ENCODE results near the gene PIAS1.
"Not testable (repeated sequence)": the region's sequence is repeated elsewhere in the genome, so short reads cannot be mapped to it uniquely, and the experiment has no call there.

PIAS1 gene

DNA sequence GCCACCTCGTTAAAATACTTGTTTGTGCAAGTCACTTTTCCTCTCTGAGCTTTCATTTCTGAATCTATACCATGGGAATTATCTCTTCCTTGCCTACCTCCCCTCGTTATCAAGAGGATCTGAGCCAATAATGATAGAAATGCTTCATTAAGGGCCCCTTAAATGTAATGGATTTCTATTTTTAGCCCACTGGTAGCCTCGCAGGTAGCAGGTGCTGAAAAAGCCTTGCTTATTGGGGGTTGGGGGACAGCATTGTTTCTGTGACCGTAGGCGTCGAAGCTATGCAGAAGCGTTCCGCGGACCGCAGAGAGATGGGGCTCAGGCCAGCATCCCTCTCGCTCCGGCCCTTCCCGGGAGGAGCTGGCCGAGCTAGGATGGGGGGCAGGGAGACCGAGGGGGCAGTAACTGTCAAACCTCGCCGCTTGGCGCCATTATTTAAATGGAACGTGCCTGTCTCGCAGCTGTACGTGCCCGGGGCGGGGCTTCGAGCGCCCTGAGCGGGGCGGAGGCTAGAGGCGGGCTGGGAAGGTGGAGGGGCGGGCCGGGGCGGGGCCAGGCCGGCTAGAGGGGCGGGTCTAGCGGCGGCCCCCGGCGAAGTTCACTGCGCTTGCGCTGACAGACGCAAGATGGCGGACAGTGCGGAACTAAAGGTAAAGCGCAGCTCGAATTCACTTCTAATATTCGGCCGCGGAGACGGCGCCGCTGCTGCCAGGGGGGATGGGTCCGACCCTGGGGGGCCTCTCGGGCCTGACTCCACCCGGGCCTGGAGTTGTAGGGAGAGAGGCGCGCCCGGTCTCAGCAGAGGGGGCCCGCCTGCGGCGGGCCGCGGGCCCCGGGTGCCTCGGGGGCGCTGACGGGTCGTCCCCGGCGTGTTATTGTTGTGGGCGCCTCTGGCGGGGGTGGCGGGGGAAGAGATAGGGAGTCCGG lies at the start of gene PIAS1:
PIAS1 (plus strand) TSS at position 615 of the 927 bp plus-strand sequence; CDS start at position 627, 12 bp downstream.
- H3K9me3 Mint-ChIP-seq (ENCODE audit: low read depth): no peaks in the 10 kb centered on the region
- H3K27me3 Mint-ChIP-seq: peaks cover 1% of the 10 kb centered on the region
- H3K4me3 Mint-ChIP-seq: peak within 1 kb of the TSS; percentile 94
- H3K27ac Mint-ChIP-seq: peak within 1 kb of the TSS; percentile 94
- peaks cover 41% of the 10 kb centered on the region for H3K4me1 Mint-ChIP-seq (ENCODE audit: low read depth)
- H3K36me3 Mint-ChIP-seq: no peaks in the 10 kb centered on the region

DNA sequence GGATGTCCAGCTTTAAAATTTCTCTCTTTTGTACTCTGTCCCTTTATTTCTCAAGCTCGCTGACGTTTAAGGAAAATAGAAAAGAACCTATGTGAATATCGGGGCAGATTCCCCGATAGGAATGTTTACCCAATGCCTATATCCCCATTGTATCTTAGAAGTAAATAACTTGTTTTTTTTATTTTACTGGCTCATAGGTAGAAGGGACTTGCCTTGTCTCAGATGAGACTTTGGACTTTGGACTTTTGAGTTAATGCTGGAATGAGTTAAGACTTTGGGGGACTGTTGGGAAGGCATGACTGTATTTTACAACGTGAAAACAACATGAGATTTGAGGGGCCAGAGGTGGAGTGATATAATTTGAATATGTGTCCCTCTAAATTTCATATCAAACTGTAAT lies 46.5 kb upstream of the PIAS1 start:
- not testable (repeated sequence) for H3K4me1 Mint-ChIP-seq (ENCODE audit: low read depth)

DNA sequence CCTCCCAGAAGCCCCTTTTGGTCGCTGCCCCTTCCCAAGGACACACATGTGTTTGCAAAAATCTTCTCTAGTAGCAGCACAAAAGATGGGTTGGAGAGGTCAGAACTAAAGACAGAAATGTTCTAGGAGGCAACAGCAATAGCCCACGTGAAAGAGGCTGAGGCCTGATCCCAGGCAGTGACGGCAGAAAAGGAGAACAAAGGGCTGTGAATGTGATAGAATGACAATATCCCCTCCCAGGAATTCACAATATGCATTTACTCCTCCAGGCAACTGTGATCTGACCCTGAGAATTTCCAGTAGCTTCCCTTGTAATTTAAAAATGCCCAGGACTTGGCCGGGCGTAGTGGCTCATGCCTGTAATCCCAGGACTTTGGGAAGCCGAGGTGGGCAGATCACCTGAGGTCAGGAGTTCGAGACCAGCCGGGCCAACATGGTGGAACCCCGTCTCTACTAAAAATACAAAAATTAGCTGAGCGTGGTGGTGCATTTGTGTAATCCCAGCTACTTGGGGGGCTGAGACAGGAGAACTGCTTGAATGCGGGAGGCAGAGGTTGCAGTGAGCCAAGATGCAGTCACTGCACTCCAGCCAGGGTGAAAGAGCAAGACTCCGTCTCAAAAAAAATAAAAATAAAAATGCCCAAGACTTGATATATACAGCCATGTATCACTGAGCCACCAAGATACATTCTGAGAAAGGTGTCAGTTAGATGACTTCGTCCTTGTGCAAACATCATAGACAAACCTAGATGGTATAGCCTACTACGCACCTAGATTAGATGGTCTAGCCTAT lies 43.6 kb upstream of the PIAS1 start:
- Mint-ChIP-seq H3K4me3 (no peak overlapping the region), H3K27ac (no peak overlapping the region), H3K9me3 (ENCODE audit: low read depth) (peaks cover 9% of the 10 kb centered on the region), H3K4me1 (ENCODE audit: low read depth) (no peaks in the 10 kb centered on the region), H3K36me3 (peaks cover 10% of the 10 kb centered on the region), H3K27me3 (peaks cover 6% of the 10 kb centered on the region)

More for the DNA sequence above, 46.5 kb upstream of the PIAS1 start:
- H3K27me3 Mint-ChIP-seq; H3K4me3 Mint-ChIP-seq; H3K27ac Mint-ChIP-seq; H3K9me3 Mint-ChIP-seq (ENCODE audit: low read depth): not testable (repeated sequence)
- H3K36me3 Mint-ChIP-seq: peaks cover 10% of the 10 kb centered on the region

DNA sequence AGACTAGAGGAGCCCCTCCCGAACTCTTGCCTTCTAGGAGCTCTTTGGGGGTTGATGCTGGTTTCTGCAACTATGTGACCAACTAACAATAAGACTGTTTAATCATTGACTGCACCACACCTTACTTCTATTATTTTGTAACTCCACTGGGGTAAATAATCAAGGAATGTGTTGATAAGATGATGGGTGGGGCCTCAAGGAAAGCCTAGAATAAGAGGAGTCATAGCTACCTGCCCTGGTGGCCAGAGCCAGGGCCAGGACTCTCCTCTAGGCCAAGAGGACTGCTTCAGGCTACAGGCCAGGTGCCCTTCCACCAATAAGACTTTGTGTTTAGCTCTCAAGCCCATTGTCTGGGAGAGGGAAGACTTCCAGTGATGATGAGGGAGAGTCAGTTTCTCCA lies 41.2 kb upstream of the PIAS1 start:
- Mint-ChIP-seq H3K9me3 (ENCODE audit: low read depth) (peaks cover 3% of the 10 kb centered on the region), H3K27me3 (peaks cover 6% of the 10 kb centered on the region), H3K36me3 (peaks cover 6% of the 10 kb centered on the region)

DNA sequence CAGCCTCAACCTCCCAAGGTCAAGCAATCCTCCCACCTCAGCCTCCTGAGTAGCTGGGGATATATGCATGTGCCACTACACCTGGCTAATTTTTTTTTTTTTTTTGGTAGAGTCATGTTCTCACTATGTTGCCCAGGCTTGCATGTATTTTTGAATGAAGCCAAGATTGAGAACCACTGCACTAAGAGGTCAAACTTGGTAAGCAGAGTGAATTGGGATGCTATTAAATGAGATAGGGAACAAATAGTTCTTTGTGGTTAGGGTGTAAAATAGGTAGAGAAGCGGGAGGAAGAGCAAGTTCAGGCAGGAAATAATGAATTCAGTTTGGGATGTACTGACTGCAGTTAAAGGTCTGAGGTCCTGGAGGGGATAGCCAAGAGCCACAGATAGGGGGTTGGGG lies 39.9 kb upstream of the PIAS1 start:
- peaks cover 4% of the 10 kb centered on the region for H3K36me3 Mint-ChIP-seq
- H3K4me1 Mint-ChIP-seq (ENCODE audit: low read depth): no peaks in the 10 kb centered on the region
- no peak overlapping the region for H3K27ac Mint-ChIP-seq
- H3K9me3 Mint-ChIP-seq (ENCODE audit: low read depth): no peaks in the 10 kb centered on the region
- peaks cover 4% of the 10 kb centered on the region for H3K27me3 Mint-ChIP-seq
- no peak overlapping the region for H3K4me3 Mint-ChIP-seq

More for the DNA sequence above, 41.2 kb upstream of the PIAS1 start:
- Mint-ChIP-seq H3K4me3 (no peak overlapping the region), H3K4me1 (ENCODE audit: low read depth) (no peaks in the 10 kb centered on the region), H3K27ac (no peak overlapping the region)

GRCh38 chr15:68015244-68015643 lies 38.9 kb upstream of the PIAS1 start:
- Mint-ChIP-seq H3K9me3 (ENCODE audit: low read depth) (no peaks in the 10 kb centered on the region), H3K27me3 (no peaks in the 10 kb centered on the region), H3K4me1 (ENCODE audit: low read depth) (no peaks in the 10 kb centered on the region), H3K27ac (no peak overlapping the region), H3K4me3 (no peak overlapping the region), H3K36me3 (no peaks in the 10 kb centered on the region)

DNA sequence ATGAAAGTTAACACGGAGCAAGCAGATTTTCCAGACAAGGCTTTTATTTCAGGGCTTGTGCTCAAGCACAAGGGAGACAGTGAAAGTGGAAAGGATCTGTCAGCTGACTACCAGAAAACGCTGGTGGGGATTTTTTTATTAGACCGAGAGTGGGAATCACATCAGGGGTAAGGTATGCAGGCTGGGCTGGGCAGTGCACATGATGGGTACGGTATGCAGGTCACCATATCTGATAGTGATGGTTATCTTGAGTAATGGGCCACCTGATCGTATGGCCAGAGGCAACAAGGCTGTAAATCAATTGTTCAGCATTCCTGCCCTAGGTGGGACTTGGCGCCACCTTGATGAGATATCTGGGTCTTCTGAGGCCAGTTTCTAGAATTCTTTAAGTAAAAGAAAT lies 36.9 kb upstream of the PIAS1 start:
- no peaks in the 10 kb centered on the region for H3K4me1 Mint-ChIP-seq (ENCODE audit: low read depth)
- no peak overlapping the region for H3K4me3 Mint-ChIP-seq
- no peaks in the 10 kb centered on the region for H3K36me3 Mint-ChIP-seq
- H3K27me3 Mint-ChIP-seq: no peaks in the 10 kb centered on the region
- H3K27ac Mint-ChIP-seq: no peak overlapping the region
- H3K9me3 Mint-ChIP-seq (ENCODE audit: low read depth): no peaks in the 10 kb centered on the region

GRCh38 chr15:68018797-68019444 lies 35.2 kb upstream of the PIAS1 start:
- Mint-ChIP-seq H3K27ac (no peak overlapping the region), H3K4me3 (no peak overlapping the region), H3K4me1 (ENCODE audit: low read depth) (no peaks in the 10 kb centered on the region), H3K36me3 (no peaks in the 10 kb centered on the region), H3K27me3 (no peaks in the 10 kb centered on the region), H3K9me3 (ENCODE audit: low read depth) (no peaks in the 10 kb centered on the region)

- H3K4me3 Mint-ChIP-seq: no peak overlapping the region
- no peaks in the 10 kb centered on the region for H3K9me3 Mint-ChIP-seq (ENCODE audit: low read depth)
- no peaks in the 10 kb centered on the region for H3K27me3 Mint-ChIP-seq
- no peak overlapping the region for H3K27ac Mint-ChIP-seq
- H3K4me1 Mint-ChIP-seq (ENCODE audit: low read depth): no peaks in the 10 kb centered on the region
- no peaks in the 10 kb centered on the region for H3K36me3 Mint-ChIP-seq
Observed at GRCh38 chr15:68019814-68020525, 34.1 kb upstream of the PIAS1 start.

DNA sequence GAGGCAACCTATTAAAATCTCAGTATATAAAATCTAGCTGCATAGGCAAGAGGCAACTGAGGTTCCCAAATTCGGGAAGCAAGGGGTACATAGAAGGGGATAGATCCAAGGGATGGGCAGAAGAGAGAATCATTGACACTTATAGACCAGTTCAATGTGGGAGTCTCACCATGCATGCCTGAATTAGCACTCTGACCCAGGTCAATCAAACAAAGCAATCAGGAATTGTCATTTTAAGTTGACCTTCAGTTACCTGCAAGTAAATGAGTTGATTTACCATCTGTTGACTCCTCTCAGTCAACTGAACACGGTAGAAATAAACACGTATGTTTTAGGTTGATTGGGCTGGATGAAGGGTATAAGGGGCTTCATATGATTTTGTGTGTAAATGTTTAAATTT lies 33.4 kb upstream of the PIAS1 start:
- Mint-ChIP-seq H3K4me3 (no peak overlapping the region), H3K36me3 (no peaks in the 10 kb centered on the region), H3K27me3 (no peaks in the 10 kb centered on the region), H3K27ac (no peak overlapping the region), H3K4me1 (ENCODE audit: low read depth) (no peaks in the 10 kb centered on the region), H3K9me3 (ENCODE audit: low read depth) (no peaks in the 10 kb centered on the region)

GRCh38 chr15:68022061-68022460 lies 32.1 kb upstream of the PIAS1 start:
- H3K4me3 Mint-ChIP-seq: no peak overlapping the region
- H3K27ac Mint-ChIP-seq: no peak overlapping the region
- H3K4me1 Mint-ChIP-seq (ENCODE audit: low read depth): no peaks in the 10 kb centered on the region
- no peaks in the 10 kb centered on the region for H3K27me3 Mint-ChIP-seq
- no peaks in the 10 kb centered on the region for H3K36me3 Mint-ChIP-seq
- H3K9me3 Mint-ChIP-seq (ENCODE audit: low read depth): no peaks in the 10 kb centered on the region

- Mint-ChIP-seq H3K9me3 (ENCODE audit: low read depth) (no peaks in the 10 kb centered on the region), H3K27me3 (peaks cover 1% of the 10 kb centered on the region), H3K27ac (no peak overlapping the region), H3K4me1 (ENCODE audit: low read depth) (no peaks in the 10 kb centered on the region), H3K36me3 (no peaks in the 10 kb centered on the region), H3K4me3 (no peak overlapping the region)
Observed at GRCh38 chr15:68023307-68024101, 30.6 kb upstream of the PIAS1 start.

DNA sequence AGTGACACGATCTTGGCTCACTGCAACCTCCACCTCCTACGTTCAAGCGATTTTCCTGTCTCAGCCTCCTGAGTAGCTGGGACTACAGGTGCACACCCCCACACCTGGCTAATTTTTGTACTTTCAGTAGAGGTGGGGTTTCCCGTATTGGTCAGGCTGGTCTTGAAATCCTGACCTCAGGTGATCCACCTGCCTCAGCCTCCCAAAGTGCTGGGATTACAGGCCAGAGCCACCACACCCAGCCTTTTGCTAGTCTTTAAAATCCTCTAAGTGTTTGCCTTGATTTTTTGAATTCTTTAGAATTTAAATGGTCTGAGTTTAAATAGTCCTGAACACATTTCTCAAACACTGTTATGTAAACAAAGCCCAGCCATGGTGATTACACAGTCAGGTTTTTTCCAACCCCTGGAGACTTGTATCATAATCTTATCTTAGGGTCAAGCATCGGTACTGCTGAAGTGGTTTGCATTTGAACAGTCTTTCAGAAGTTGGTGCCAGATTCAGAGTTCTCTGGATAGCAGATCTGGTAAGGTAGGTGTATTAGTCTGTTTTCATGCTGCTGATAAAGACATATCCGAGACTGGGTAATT lies 28.2 kb upstream of the PIAS1 start:
- no peaks in the 10 kb centered on the region for H3K4me1 Mint-ChIP-seq (ENCODE audit: low read depth)
- peaks cover 3% of the 10 kb centered on the region for H3K27me3 Mint-ChIP-seq
- H3K27ac Mint-ChIP-seq: no peak overlapping the region
- H3K4me3 Mint-ChIP-seq: no peak overlapping the region
- no peaks in the 10 kb centered on the region for H3K36me3 Mint-ChIP-seq
- no peaks in the 10 kb centered on the region for H3K9me3 Mint-ChIP-seq (ENCODE audit: low read depth)

All from activated naive CD8-positive, alpha-beta T cell (primary cell).